ENCODE results near the gene BUD23.

The BUD23 gene

DNA sequence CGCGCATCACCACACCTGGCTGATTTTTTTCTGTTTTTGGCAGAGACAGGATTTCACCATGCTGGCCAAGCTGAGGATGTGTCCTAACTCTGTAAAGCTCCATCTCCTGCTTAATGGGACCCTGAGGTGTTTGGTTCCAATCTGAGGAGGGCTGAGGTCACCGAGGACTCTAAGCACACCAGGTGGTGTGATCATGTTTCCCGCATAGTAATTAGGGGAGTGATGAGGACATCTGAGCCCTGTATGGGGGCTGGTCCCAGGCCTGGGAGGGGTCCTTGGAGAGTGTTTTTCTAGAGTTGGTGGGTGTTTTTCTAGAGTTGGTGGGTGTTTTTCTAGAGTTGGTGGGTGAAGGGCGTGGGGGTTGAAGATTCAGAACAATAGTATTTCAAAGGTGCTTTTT lies 58.2 kb downstream of the BUD23 start:
- no peak for DNase-seq (ENCODE audit: low read depth, low spot score)

DNA sequence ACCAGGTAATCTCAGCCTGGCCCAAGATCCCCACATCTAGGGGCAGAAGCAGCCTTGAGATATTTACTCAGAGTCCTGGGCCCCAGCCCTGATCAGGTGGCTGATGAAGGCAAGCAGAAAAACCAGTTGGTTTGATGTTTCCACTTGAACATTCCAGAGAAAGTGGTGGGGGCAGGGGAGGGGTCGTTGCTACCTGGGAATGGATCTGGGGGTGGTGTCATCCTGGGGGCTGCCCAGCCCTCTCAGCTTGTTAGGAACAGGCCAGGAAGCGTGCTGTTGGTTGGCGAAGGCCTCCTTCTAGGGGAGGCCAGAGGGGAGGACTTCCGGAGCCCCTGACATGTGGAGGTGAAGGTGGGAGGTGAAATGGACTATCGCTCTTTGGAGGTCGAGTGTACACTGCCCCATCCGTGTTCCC lies 58.9 kb downstream of the BUD23 start:
- no peak for DNase-seq (ENCODE audit: low read depth, low spot score)

- DNase-seq (ENCODE audit: low read depth, low spot score) = peak; percentile 80
Observed at GRCh38 chr7:73742753-73743641, 59.6 kb downstream of the BUD23 start.

DNA sequence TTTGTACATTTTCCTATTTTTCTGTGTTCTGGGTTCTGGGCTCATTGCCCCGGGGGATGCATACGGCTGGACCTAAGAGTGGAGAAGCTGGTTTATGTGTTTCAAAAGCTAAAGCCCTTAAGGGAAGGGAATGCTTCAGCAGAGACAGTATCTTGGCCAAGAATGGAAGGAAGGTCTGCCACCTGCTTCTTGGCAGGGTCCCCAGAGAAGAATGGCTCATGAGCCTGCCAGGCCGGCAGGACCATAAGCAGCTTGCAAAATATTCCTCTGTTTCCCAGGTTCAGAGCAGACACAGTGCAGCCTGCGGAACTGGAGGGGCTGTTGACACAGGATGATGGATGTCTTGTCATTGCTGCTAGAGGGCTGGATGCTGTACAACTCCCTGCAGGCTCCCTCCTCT lies 63.0 kb downstream of the BUD23 start:
- no peak for DNase-seq (ENCODE audit: low read depth, low spot score)
